COR-L47 (cell line): Measurements from ENCODE around the gene KLF7.

Source experiments
- DNase-seq: peaks from one replicate; lab custom pipeline; 2025; lab: John Stamatoyannopoulos, UW

KLF7 gene

GRCh38 chr2:207166349-207167098, 776 bp upstream of the KLF7 start:
- peak; percentile 85 for DNase-seq

GRCh38 chr2:207166039-207166348, 246 bp upstream of the KLF7 start:
- peak; percentile 98 for DNase-seq

- peak; percentile 39 for DNase-seq
Measured at GRCh38 chr2:207164006-207164831, 1.5 kb downstream of the KLF7 start.

- DNase-seq: no peak
Measured at GRCh38 chr2:207163756-207164005, 2.1 kb downstream of the KLF7 start.

- DNase-seq: no peak
Measured at GRCh38 chr2:207163053-207163755, 2.5 kb downstream of the KLF7 start.

- no peak for DNase-seq
Measured at GRCh38 chr2:207162316-207162715, 3.4 kb downstream of the KLF7 start.

GRCh38 chr2:207161247-207162123, 4.3 kb downstream of the KLF7 start:
- peak; percentile 33 for DNase-seq

- no peak for DNase-seq
Measured at GRCh38 chr2:207160115-207160514, 5.6 kb downstream of the KLF7 start.

- no peak for DNase-seq
Measured at GRCh38 chr2:207159002-207159401, 6.7 kb downstream of the KLF7 start.

GRCh38 chr2:207157731-207158130, 8.0 kb downstream of the KLF7 start:
- DNase-seq: no peak

GRCh38 chr2:207157162-207157481, 8.6 kb downstream of the KLF7 start:
- no peak for DNase-seq

GRCh38 chr2:207156451-207157161, 9.1 kb downstream of the KLF7 start:
- no peak for DNase-seq

- DNase-seq: peak; percentile 75
Measured at GRCh38 chr2:207155516-207156444, 10.0 kb downstream of the KLF7 start.

GRCh38 chr2:207154556-207155510, 10.9 kb downstream of the KLF7 start:
- DNase-seq: no peak

GRCh38 chr2:207153266-207153975, 12.3 kb downstream of the KLF7 start:
- no peak for DNase-seq

- DNase-seq: no peak
Measured at GRCh38 chr2:207151048-207151447, 14.7 kb downstream of the KLF7 start.

GRCh38 chr2:207150284-207150683, 15.5 kb downstream of the KLF7 start:
- DNase-seq: no peak
